CD14-positive monocyte (primary cell): ENCODE data around the gene CYB5R4. TPM values are rescaled to one million over a fixed set of nuclear protein-coding genes. Genes with fewer than 3 reads are reported as not detected.

Experiments used
- DNase-seq, 3 donors: peaks; one replicate each; pipeline ENCODE4 v3.0.0-alpha.2; 2011 to 2022
- H2AFZ ChIP-seq: 2 replicates; pipeline ENCODE4 v1.6.0; 2012; ENCODE audit warnings: mild to moderate bottlenecking, low read depth, low read length, inconsistent platforms; ENCODE audit not compliant: insufficient read depth, poor library complexity, severe bottlenecking
- H3K27ac ChIP-seq, 2 donors: 1 replicate in 1 of 2; 2 replicates in 1 of 2; pipeline ENCODE4 v1.5.1; 2012 to 2013; ENCODE audit warnings: low read length in 2 of 2, control low read depth in 1 of 2, inconsistent platforms in 1 of 2, low read depth in 1 of 2, mild to moderate bottlenecking in 1 of 2
- H3K27me3 ChIP-seq, 2 donors: one replicate each; pipeline versions ENCODE4 v1.6.0 to v1.6.1; 2011 to 2013; ENCODE audit warnings: low read length in 2 of 2; ENCODE audit not compliant: control insufficient read depth in 2 of 2, insufficient read depth in 2 of 2
- H3K36me3 ChIP-seq, 2 donors: replicated peaks in 1 of 2; 1 replicate in 1 of 2; 2 replicates in 1 of 2; pipeline versions ENCODE4 v1.5.1 to v1.6.1; 2012 to 2013; ENCODE audit warnings: low read length in 2 of 2, control low read depth in 1 of 2, inconsistent platforms in 1 of 2, mild to moderate bottlenecking in 1 of 2; ENCODE audit not compliant: insufficient read depth in 2 of 2, control insufficient read depth in 1 of 2
- H3K4me1 ChIP-seq, 2 donors: 1 replicate in 1 of 2; 2 replicates in 1 of 2; pipeline versions ENCODE4 v1.5.1 to v1.6.1; 2012 to 2013; ENCODE audit warnings: low read length in 2 of 2, control low read depth in 1 of 2, inconsistent platforms in 1 of 2, mild to moderate bottlenecking in 1 of 2, moderate library complexity in 1 of 2; ENCODE audit not compliant: insufficient read depth in 2 of 2, control insufficient read depth in 1 of 2
- H3K4me2 ChIP-seq: replicated peaks from 2 replicates; pipeline ENCODE3; 2012; ENCODE audit warnings: low read length, moderate library complexity, mild to moderate bottlenecking; ENCODE audit not compliant: poor library complexity, severe bottlenecking; ENCODE audit errors: extremely low read depth
- H3K4me3 ChIP-seq, 3 experiments: fragments of 200-600 bp in 1 of 3; sonication (generic) in 1 of 3; replicated peaks in 1 of 3; 1 replicate in 2 of 3; 2 replicates in 1 of 3; pipeline ENCODE4 v1.5.1; 2011 to 2013; ENCODE audit warnings: low read length in 3 of 3, mild to moderate bottlenecking in 3 of 3, control low read depth in 2 of 3, low read depth in 2 of 3, inconsistent platforms in 1 of 3, moderate library complexity in 1 of 3
- H3K79me2 ChIP-seq: 2 replicates; pipeline ENCODE4 v1.6.0; 2012; ENCODE audit warnings: mild to moderate bottlenecking, control low read depth, inconsistent platforms, low read length, moderate library complexity; ENCODE audit not compliant: insufficient read depth
- H3K9ac ChIP-seq: 2 replicates; pipeline ENCODE4 v1.6.0; 2017; ENCODE audit warnings: low read length, mild to moderate bottlenecking; ENCODE audit not compliant: insufficient read depth, poor library complexity, severe bottlenecking
- H3K9me3 ChIP-seq, 2 donors: replicated peaks in 1 of 2; 1 replicate in 1 of 2; 2 replicates in 1 of 2; pipeline versions ENCODE4 v1.5.1 to v1.6.1; 2012 to 2013; ENCODE audit warnings: low read length in 2 of 2, control low read depth in 1 of 2; ENCODE audit not compliant: control insufficient read depth in 1 of 2, insufficient read depth in 1 of 2
- H4K20me1 ChIP-seq: 2 replicates; pipeline ENCODE4 v1.6.0; 2012; ENCODE audit warnings: mild to moderate bottlenecking, low read length, control low read depth, moderate library complexity; ENCODE audit not compliant: insufficient read depth
- H3K27ac Mint-ChIP-seq, 7 donors: one replicate each; pipeline ENCODE4 v1.8.0; 2020; ENCODE audit warnings: mild to moderate bottlenecking in 7 of 7, mixed read lengths in 7 of 7, moderate library complexity in 6 of 7, inconsistent platforms in 2 of 7
- H3K27me3 Mint-ChIP-seq, 3 donors: one replicate each; pipeline ENCODE4 v1.8.0; 2021 to 2022; ENCODE audit warnings: low read depth in 3 of 3, mild to moderate bottlenecking in 3 of 3, mixed read lengths in 3 of 3, moderate library complexity in 3 of 3, inconsistent platforms in 1 of 3
- H3K36me3 Mint-ChIP-seq, 2 donors: one replicate each; pipeline ENCODE4 v1.8.0; 2020; ENCODE audit warnings: mixed read lengths in 2 of 2, inconsistent platforms in 1 of 2, mild to moderate bottlenecking in 1 of 2
- H3K4me1 Mint-ChIP-seq: one replicate; pipeline ENCODE4 v1.8.0; 2020; ENCODE audit warnings: mild to moderate bottlenecking, mixed read lengths
- H3K4me3 Mint-ChIP-seq, 2 donors: one replicate each; pipeline ENCODE4 v1.8.0; 2020; ENCODE audit warnings: mild to moderate bottlenecking in 2 of 2, mixed read lengths in 2 of 2, moderate library complexity in 1 of 2
- H3K9me3 Mint-ChIP-seq, 7 donors: one replicate each; pipeline ENCODE4 v1.8.0; 2020 to 2022; ENCODE audit warnings: mixed read lengths in 7 of 7, mild to moderate bottlenecking in 6 of 7, moderate library complexity in 6 of 7, inconsistent platforms in 2 of 7
- CTCF ChIP-seq: fragments of 200-600 bp; IDR thresholded peaks from one replicate; pipeline ENCODE4 v1.8.0; 2022; ENCODE audit warnings: antibody characterized with exemption, mild to moderate bottlenecking
- WGBS: methylation state at CpG from one replicate; pipeline ENCODE4 v1.1.5; 2013; ENCODE audit warnings: missing lambda C conversion rate; ENCODE audit not compliant: insufficient coverage; 5-methylcytosine and 5-hydroxymethylcytosine counted together
- intact Hi-C, 2 donors: fragments of 100-400 bp; cut with micrococcal nuclease; formaldehyde crosslinking; loops; one replicate each; pipeline versions ENCODE4 v1.15.0 to v1.15.1; 2023
- polyA plus RNA-seq, 3 donors: library from polyadenylated mRNA; depleted of rRNA in 1 of 3; unstranded in 2 of 3; stranded (reverse) in 1 of 3; fragments of 300-500 nt in 2 of 3; fragments of >200 nt in 1 of 3; fragmentation: Illumina TruSeq in 2 of 3; gene quantifications; 1 replicate in 2 of 3; 2 replicates in 1 of 3; pipeline ENCODE4 v1.2.3, GENCODE V29; 2012 to 2021

CYB5R4 gene
- polyA plus RNA-seq, 3 donors = 30.5 to 120 (median 116) TPM

GRCh38 chr6:83822629-83823169, 36.8 kb upstream of the CYB5R4 start:
- Mint-ChIP-seq H3K4me3 (no peak overlapping the region), H3K4me1 (no peaks in the 10 kb centered on the region), H3K27ac (no peak overlapping the region), H3K9me3 (peaks cover 0 to 6% (median 0%) of the 10 kb centered on the region in 7 donors), H3K27me3 (peaks cover 0 to 3% (median 2%) of the 10 kb centered on the region in 3 donors), H3K36me3 (no peaks in the 10 kb centered on the region)
- Histone ChIP-seq H3K4me1 (no peaks in the 10 kb centered on the region), H2AFZ (no peak overlapping the region), H3K27me3 (no peaks in the 10 kb centered on the region), H3K27ac (no peak overlapping the region), H3K4me2 (no peak overlapping the region), H3K36me3 (no peaks in the 10 kb centered on the region), H4K20me1 (no peaks in the 10 kb centered on the region), H3K9ac (no peak overlapping the region), H3K79me2 (no peaks in the 10 kb centered on the region), H3K9me3 (no peaks in the 10 kb centered on the region), H3K4me3 (no peak overlapping the region)
- TF ChIP-seq CTCF = no peak
- intact Hi-C loops = no loop called here
- 67% methylated on average over 1 of the region's 3 CpGs for WGBS
- no peak for DNase-seq

GRCh38 chr6:83824388-83824801, 35.1 kb upstream of the CYB5R4 start:
- no peaks in the 10 kb centered on the region for H4K20me1 ChIP-seq
- Mint-ChIP-seq H3K4me1 (no peaks in the 10 kb centered on the region), H3K27me3 (peaks cover 0 to 3% (median 2%) of the 10 kb centered on the region in 3 donors), H3K9me3 (peaks cover 0 to 6% (median 2%) of the 10 kb centered on the region in 7 donors), H3K4me3 (no peak overlapping the region), H3K27ac (no peak overlapping the region), H3K36me3 (no peaks in the 10 kb centered on the region)
- H3K9me3 ChIP-seq = no peaks in the 10 kb centered on the region
- H3K27me3 ChIP-seq = no peaks in the 10 kb centered on the region
- H3K36me3 ChIP-seq = no peaks in the 10 kb centered on the region
- no peak for DNase-seq
- H3K4me3 ChIP-seq = no peak overlapping the region
- TF ChIP-seq CTCF = no peak
- H3K4me1 ChIP-seq = no peaks in the 10 kb centered on the region
- intact Hi-C loops = no loop called here
- H2AFZ ChIP-seq = no peak overlapping the region
- H3K4me2 ChIP-seq = no peak overlapping the region
- H3K9ac ChIP-seq = no peak overlapping the region
- 50% methylated on average over 1 of the region's 3 CpGs for WGBS
- no peak overlapping the region for H3K27ac ChIP-seq
- H3K79me2 ChIP-seq = no peaks in the 10 kb centered on the region
